HepG2 (cell line): ENCODE results near the gene PHF23. TPM values are rescaled to one million over a fixed set of nuclear protein-coding genes. Genes with fewer than 3 reads are reported as not detected.

Experiments used
- CSRNP1 ChIP-seq: sonication (generic); formaldehyde crosslinking; IDR thresholded peaks from 2 replicates; pipeline ENCODE4 v1.8.1; 2023; ENCODE audit warnings: mild to moderate bottlenecking, missing genetic modification reagents
- FOXA3 ChIP-seq: IDR thresholded peaks from 2 replicates; pipeline ENCODE4 v1.6.1; 2016; ENCODE audit warnings: missing genetic modification reagents, missing compliant biosample characterization
- HOXD1 ChIP-seq: sonication (generic); formaldehyde crosslinking; IDR thresholded peaks from 2 replicates; pipeline ENCODE4 v1.5.0; 2020; ENCODE audit warnings: missing genetic modification reagents
- KMT2B ChIP-seq: IDR thresholded peaks from 2 replicates; pipeline ENCODE4 v1.6.1; 2016; ENCODE audit warnings: missing genetic modification reagents, missing compliant biosample characterization
- MXD1 ChIP-seq: sonication (generic); formaldehyde crosslinking; IDR thresholded peaks from 2 replicates; pipeline ENCODE4 v1.4.0; 2020; ENCODE audit warnings: mild to moderate bottlenecking, missing genetic modification reagents
- NAIF1 ChIP-seq: sonication (generic); formaldehyde crosslinking; IDR thresholded peaks from 2 replicates; pipeline ENCODE4 v1.5.0; 2020; ENCODE audit warnings: mild to moderate bottlenecking, missing genetic modification reagents, borderline replicate concordance
- SNAPC4 ChIP-seq: sonication (generic); formaldehyde crosslinking; IDR thresholded peaks from 2 replicates; pipeline ENCODE4 v1.4.0; 2020; ENCODE audit warnings: mild to moderate bottlenecking, missing genetic modification reagents
- TAF15 ChIP-seq: fragments of 200-400 bp; formaldehyde crosslinking; IDR thresholded peaks from one replicate; pipeline ENCODE4 v1.6.1; 2018; ENCODE audit warnings: mild to moderate bottlenecking, low read depth, low read length; ENCODE audit not compliant: poor library complexity, severe bottlenecking
- TCF7 ChIP-seq: sonication (generic); IDR thresholded peaks from 2 replicates; pipeline ENCODE4 v1.6.1; 2016; ENCODE audit warnings: antibody characterized with exemption, low read depth
- THAP11 ChIP-seq: IDR thresholded peaks from 2 replicates; pipeline ENCODE4 v1.6.1; 2016; ENCODE audit warnings: missing biosample characterization, missing genetic modification reagents
- U2AF2 ChIP-seq: fragments of 200-400 bp; formaldehyde crosslinking; IDR thresholded peaks from 2 replicates; pipeline ENCODE4 v1.6.1; 2017; ENCODE audit warnings: low read depth, mild to moderate bottlenecking, low read length
- ZBTB20 ChIP-seq: sonication (generic); formaldehyde crosslinking; IDR thresholded peaks from 2 replicates; pipeline ENCODE4 v1.8.1; 2023; ENCODE audit warnings: missing genetic modification reagents, low read depth, mild to moderate bottlenecking, borderline replicate concordance
- ZNF18 ChIP-seq: sonication (generic); formaldehyde crosslinking; IDR thresholded peaks from 2 replicates; pipeline ENCODE4 v1.8.0; 2022; ENCODE audit warnings: mild to moderate bottlenecking, missing genetic modification reagents; ENCODE audit not compliant: insufficient replicate concordance
- ZNF343 ChIP-seq: sonication (generic); formaldehyde crosslinking; IDR thresholded peaks from 2 replicates; pipeline ENCODE4 v1.4.0; 2020; ENCODE audit warnings: mild to moderate bottlenecking, missing genetic modification reagents
- ZNF569 ChIP-seq: sonication (generic); formaldehyde crosslinking; IDR thresholded peaks from 2 replicates; pipeline ENCODE4 v1.5.0; 2020; ENCODE audit warnings: mild to moderate bottlenecking, missing genetic modification reagents, moderate library complexity, borderline replicate concordance
- ZNF747 ChIP-seq: sonication (generic); formaldehyde crosslinking; IDR thresholded peaks from 2 replicates; pipeline ENCODE4 v1.8.1; 2023; ENCODE audit warnings: missing genetic modification reagents, mild to moderate bottlenecking, borderline replicate concordance
- ZNF883 ChIP-seq: sonication (generic); formaldehyde crosslinking; IDR thresholded peaks from 2 replicates; pipeline ENCODE4 v1.5.1; 2020; ENCODE audit warnings: mild to moderate bottlenecking, missing genetic modification reagents; ENCODE audit errors: not compliant biosample characterization
- polyA plus RNA-seq, 8 experiments: library from polyadenylated mRNA; depleted of rRNA in 3 of 8; stranded (reverse) in 7 of 8; unstranded in 1 of 8; fragments of >200 nt; fragmentation: Illumina TruSeq in 4 of 8; extraction: Trizol in 4 of 8; gene quantifications; 2 replicates each; pipeline versions ENCODE4 v1.2.1 to v1.2.3, GENCODE V29; 2011 to 2016; ENCODE audit warnings: low read depth in 4 of 8, missing spikeins in 1 of 8, mixed read lengths in 1 of 8; ENCODE audit not compliant: insufficient read depth in 1 of 8
- total RNA-seq, 5 experiments: library from RNA; depleted of rRNA; stranded (reverse); fragments of >200 nt; fragmentation: Illumina TruSeq; extraction: Trizol; gene quantifications; 2 replicates each; pipeline ENCODE4 v1.2.3, GENCODE V29; 2016; ENCODE audit warnings: low read depth in 1 of 5
- TF ChIP-seq, protein P1 (sequence below): sonication (generic); formaldehyde crosslinking; IDR thresholded peaks from 2 replicates; pipeline ENCODE4 v1.4.0; 2020; ENCODE audit warnings: missing genetic modification reagents

The PHF23 gene
- total and polyA plus RNA-seq, 2 of the 13 experiments (the other 11 are each of a cell fraction or from before 2014, with no cell fraction given), result 27.6 to 33.2 TPM

GRCh38 chr17:7241783-7242716 lies 2.8 kb upstream of the PHF23 start, which contains the start of gene GABARAP (continued):
- TF ChIP-seq SNAPC4 (CRISPR knock-in tag), result no peak
- peak; percentile 100 for TF ChIP-seq NAIF1
- TF ChIP-seq ZNF18 (CRISPR knock-in tag), result peak; percentile 13
- 0 out of 2 replicates have a peak, but pooled peaks have one; percentile 54 for TF ChIP-seq ZBTB20
- TF ChIP-seq FOXA3 (CRISPR knock-in tag), result no peak
- TF ChIP-seq, protein P1, sequence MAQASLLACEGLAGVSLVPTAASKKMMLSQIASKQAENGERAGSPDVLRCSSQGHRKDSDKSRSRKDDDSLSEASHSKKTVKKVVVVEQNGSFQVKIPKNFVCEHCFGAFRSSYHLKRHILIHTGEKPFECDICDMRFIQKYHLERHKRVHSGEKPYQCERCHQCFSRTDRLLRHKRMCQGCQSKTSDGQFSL (CRISPR knock-in tag), result peak; percentile 98
- peak; percentile 63; the same call in 1 of the 2 replicates for TF ChIP-seq MXD1 (CRISPR knock-in tag)
- TF ChIP-seq ZNF569, result peak; percentile 10; the same call in 1 of the 2 replicates
- peak; percentile 82 for TF ChIP-seq ZNF747 (CRISPR knock-in tag)
- TF ChIP-seq TAF15, result peak; percentile 74
- TF ChIP-seq KMT2B (CRISPR knock-in tag), result 0 out of 2 replicates have a peak, but pooled peaks have one; percentile 38
- 0 out of 2 replicates have a peak, but pooled peaks have one; percentile 37 for TF ChIP-seq HOXD1 (CRISPR knock-in tag)
- TF ChIP-seq U2AF2, result peak; percentile 71; the same call in 1 of the 2 replicates
- TF ChIP-seq THAP11 (CRISPR knock-in tag), result peak; percentile 76
- peak; percentile 24; the same call in 1 of the 2 replicates for TF ChIP-seq TCF7
- TF ChIP-seq ZNF343 (CRISPR knock-in tag), result no peak
- peak; percentile 10; the same call in 1 of the 2 replicates for TF ChIP-seq CSRNP1 (CRISPR knock-in tag)
- TF ChIP-seq ZNF883 (CRISPR knock-in tag), result no peak
